Activated gamma-delta T cell treated with anti-CD3 and anti-CD28 coated beads, Interleukin-2, amount 50 U/mL, for 16 hours (primary cell): Measurements from ENCODE around the gene HAGHL.
"Not testable (repeated sequence)": the region's sequence is repeated elsewhere in the genome, so short reads cannot be mapped to it uniquely, and the experiment has no call there.

ENCODE experiments used
- DNase-seq: peaks from one replicate; pipeline ENCODE4 v3.0.0-alpha.2; 2020; ENCODE audit warnings: low read depth

HAGHL gene

GRCh38 chr16:707062-707538 is 19.8 kb upstream of the HAGHL start:
- no peak for DNase-seq

- no peak for DNase-seq
Measured at GRCh38 chr16:708019-708418, 18.9 kb upstream of the HAGHL start.

DNA sequence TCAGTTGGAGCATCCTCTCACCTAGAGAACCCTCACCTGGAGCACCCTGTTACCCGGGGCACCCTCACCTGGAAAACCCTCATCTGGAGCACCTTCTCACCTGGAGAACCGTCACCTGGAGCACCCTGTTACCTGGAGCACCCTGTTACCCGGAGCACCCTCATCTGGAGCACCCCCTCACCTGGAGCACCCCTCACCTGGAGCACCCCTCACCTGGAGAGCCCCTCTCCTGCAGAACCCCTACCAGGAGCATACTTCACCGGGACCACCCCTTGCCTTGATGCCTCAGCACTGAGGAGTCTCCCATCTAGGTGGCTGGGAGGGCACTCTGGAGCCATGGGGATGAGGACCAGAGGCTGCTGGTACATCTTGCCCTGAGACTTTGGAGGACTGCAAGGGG is 17.9 kb upstream of the HAGHL start:
- no peak for DNase-seq

DNA sequence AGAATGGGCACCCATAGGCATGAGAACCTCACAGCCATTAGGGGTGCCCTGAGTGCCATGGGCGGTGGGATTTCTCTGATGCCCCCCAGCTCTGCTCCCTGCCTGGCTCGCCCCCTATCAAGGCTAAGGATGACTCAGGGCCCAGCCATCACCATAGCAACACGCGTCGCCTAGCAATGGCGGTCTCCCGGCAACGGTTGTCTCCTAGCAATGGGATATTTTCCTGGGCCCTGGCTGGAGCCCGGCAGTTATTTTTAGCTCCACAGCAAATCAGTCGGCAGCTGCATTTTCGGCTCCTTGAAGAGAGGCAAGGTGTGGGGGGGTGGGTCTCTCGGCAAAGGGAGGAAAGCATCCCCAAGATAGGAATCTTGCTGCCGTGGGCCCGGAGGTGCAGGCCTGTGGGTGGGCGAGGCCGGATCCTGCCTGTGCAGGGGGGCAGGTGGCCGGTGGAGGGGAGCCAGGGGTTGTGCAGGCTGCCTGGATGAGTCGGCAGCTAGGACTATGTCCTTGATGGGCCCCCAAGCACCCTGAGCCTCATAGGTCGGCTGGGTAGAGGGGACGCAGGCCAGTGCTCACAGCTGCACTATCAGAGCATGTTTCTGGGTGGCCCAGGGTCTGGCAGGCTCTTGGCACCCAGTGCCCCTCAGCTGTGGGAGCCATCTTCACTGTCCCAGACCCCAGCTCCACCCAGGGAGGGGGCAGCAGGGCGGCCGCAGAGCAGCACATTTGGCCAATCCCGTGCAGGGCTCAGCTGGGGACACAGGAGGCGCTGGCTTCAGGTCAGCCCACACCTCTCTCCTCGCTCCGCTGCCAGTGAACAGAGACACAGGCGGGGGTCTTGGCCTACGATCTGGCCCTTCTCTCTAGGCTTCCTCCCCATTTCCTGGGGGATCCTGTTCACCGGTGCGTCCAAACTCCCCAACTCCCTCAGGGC is 17.1 kb upstream of the HAGHL start:
- DNase-seq: no peak

DNA sequence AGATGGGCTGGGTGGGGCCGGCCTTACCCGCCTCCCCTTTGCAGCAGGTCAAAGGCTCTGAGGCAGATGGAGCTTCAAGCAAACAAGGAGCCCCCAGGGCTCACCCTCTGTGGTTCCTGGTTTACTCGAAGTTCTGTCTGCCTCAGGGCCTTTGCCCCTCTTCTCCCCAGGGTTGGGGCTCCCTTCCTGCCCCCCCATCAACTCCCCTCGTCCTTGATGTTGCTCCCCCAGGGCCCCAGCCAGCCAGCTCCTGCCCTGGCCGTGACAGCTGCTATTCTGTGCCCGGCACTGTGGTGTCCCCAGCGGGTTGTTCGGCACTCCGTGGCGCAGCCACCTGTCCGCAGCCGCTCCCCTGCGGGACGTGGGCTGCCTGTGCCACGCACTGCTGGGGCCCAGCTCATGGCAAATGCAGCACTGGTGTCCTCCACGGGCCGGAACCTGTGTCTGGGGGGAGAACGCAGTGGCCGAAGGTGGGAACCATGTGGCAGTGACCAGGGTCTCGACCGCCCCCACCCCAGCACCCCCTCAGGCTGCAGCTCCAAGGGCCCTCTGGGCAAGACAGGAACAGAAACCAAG is 16.3 kb upstream of the HAGHL start:
- no peak for DNase-seq

DNA sequence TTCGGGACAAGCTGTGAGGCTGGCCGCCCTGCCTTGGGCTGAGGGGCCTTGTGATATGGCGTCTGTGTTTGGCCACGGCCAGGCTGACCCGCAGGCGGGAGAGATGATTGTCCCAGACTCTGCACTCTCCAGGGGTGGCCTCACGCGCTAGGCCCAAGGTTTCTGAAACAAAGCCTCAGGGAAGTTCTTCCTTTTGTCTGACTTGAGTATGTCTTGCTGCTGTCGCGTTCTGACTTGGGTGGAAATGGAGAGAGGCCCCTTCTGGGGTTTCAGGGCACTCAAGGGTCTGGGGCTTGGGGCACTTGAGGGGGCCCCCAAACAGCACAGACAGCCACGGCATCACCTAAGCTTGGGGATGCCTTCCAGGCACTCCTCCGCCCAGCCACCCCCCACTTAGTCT is 15.8 kb upstream of the HAGHL start:
- no peak for DNase-seq

DNA sequence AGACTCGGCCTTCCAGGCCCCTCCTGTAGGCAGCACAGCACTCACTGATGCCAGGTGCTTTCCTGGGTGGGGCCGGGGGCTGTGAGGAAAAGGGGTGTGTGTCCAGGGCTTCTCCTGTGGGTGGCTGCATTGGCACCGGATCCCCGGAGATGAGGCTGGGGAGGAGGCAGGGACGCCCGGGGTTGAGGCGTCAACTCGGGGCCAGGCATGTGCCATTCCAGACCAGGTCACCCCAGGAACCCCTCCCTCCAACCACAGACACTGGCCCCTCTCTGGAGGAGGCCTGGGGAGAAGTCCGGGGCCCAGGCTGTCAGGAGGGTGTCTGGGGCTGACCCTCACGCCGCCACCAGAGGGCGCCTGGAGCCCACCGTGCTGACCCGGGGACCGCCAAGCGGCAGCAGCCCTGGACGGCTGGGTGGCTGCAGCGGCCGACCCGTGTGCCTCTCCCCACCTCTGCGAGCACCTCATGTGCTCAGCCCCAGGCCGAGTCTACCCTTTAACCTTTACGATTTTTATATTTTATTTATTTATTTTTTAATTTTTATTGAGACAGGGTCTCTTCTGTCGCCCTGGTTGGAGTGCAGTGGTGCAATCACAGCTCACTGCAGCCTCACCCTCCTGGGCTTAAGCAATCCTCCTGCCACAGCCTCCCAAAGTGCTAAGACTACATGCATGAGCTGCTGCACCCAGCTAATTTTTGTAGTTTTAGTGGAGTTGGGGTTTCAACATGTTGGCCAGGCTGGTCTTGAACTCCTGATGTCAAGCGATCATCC is 15.2 kb upstream of the HAGHL start:
- DNase-seq: peak; percentile 71

GRCh38 chr16:712740-713250 is 14.1 kb upstream of the HAGHL start:
- not testable (repeated sequence) for DNase-seq

GRCh38 chr16:714079-714478 is 12.8 kb upstream of the HAGHL start:
- DNase-seq: no peak

DNA sequence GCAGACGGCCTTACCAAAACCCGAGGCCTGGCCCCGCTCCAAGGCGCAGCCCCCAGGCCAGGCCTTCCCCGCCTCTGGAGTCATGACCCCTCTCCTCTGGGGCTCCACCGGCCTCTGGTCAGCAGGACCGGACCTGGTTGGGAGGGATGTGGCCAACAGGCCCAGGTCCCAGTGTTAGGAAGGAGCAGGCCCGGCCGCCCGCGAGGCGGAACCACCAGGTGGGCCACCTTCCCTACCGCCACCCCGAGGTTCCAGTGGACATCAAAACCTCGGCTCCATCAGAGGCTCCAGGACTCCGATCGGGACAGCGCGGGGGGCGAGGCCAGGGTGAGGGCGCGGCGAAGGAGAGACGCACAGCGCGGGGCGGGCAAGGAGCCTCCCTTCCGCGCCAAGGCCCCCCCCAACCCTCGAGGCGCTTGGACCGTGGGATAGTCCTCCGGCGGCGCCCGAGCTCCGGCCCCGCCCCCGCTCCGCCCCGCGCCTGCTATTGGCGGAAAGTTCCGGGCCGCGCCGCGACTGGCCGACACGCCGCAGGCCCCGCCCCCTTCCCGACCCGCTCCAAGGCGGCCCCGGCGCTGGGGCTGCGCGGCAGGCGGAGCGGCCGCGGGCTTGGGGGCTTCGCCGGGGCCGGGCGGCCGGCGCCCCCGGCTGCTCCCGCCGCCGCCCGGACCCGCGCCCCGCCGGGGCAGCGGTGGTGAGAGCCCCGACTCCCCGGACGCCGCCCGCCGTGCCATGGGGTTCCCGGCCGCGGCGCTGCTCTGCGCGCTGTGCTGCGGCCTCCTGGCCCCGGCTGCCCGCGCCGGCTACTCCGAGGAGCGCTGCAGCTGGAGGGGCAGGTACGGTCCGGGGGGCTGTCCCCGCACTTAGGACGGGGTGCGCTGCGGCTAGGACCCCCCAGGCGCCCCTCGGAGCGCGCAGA is 12.1 kb upstream of the HAGHL start, which contains the start of gene METRN:
Gene METRN (plus strand): TSS at position 561 of the 919 bp plus-strand sequence. CDS start 172 bp downstream, at position 733.
- DNase-seq: peak; percentile 84

DNA sequence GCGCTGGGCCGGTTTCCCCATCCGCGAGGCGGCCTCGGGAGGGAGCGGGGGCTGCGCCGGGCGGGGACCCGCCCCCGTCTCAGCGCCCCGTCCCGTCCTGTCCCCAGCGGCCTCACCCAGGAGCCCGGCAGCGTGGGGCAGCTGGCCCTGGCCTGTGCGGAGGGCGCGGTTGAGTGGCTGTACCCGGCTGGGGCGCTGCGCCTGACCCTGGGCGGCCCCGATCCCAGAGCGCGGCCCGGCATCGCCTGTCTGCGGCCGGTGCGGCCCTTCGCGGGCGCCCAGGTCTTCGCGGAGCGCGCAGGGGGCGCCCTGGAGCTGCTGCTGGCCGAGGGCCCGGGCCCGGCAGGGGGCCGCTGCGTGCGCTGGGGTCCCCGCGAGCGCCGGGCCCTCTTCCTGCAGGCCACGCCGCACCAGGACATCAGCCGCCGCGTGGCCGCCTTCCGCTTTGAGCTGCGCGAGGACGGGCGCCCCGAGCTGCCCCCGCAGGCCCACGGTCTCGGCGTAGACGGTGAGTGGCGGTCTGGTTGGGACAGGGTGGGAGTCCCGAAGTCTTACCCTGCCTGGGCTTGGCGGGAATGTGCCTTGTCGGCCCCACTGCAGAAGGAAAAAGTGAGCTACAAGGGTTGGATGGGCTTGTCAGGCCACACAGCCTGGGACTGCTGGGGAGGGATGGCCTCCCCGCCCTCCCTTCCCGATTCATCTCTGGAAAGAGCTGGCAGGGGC is 11.3 kb upstream of the HAGHL start:
- no peak for DNase-seq

DNA sequence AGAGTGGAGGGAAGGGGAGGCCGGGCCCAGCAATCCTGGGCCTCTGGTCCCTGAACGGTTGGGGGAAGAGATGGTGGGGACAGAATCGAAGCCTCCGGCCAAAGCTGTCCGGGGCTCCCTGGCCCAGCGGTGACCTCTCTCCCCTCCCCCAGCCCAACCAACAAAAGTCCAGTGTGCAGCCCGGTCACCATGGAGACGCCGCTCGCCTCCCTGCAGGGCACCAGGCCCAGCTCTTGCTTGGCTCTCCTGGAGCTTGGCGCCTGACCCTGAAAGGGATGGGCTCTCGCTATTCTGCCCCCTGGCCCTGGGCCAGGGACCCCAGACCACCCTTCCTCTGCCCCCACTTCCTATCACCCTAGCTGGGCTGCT is 10.7 kb upstream of the HAGHL start:
- no peak for DNase-seq

GRCh38 chr16:716768-717325 is 10.1 kb upstream of the HAGHL start:
- DNase-seq: no peak

GRCh38 chr16:717450-718245 is 9.3 kb upstream of the HAGHL start:
- no peak for DNase-seq

DNA sequence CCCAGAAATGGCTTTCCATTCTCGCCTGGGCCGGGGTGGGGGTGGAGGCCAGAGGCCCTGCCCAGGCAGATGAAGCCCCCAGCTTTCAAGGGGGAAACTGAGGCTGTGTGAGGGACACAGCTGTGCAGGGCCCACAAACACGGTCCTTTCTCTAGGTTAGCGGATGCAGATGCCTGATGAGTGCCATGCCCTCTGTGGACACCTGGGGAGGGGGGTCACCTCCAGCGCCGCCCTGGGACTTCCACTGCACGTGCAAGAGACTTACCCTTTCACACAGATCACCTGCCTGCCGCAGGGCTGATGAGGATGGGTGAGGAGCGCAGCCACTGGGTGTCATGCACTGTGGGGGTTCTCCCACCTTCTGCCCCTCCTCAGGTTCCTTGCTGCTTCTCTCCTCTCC is 8.5 kb upstream of the HAGHL start:
- no peak for DNase-seq

DNA sequence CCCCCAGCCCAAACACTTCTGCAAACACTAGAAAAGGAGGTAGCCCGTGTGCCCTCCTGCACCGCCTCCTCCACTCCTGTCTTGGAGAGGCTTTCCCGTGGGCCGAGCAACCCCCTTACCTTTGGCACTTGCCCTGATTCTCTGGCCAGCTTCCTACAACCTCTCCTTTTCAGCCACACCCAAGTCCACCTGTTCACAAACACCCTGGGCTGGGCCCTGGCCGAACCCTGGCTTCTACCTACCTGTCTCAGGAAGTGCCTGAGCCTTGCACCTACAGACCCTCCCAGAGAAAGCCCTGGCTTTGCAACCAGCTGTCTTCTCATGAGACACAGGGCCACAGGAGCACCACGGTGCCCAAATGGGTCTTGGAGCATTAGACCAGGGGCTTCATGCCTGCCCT is 8.0 kb upstream of the HAGHL start:
- no peak for DNase-seq

DNA sequence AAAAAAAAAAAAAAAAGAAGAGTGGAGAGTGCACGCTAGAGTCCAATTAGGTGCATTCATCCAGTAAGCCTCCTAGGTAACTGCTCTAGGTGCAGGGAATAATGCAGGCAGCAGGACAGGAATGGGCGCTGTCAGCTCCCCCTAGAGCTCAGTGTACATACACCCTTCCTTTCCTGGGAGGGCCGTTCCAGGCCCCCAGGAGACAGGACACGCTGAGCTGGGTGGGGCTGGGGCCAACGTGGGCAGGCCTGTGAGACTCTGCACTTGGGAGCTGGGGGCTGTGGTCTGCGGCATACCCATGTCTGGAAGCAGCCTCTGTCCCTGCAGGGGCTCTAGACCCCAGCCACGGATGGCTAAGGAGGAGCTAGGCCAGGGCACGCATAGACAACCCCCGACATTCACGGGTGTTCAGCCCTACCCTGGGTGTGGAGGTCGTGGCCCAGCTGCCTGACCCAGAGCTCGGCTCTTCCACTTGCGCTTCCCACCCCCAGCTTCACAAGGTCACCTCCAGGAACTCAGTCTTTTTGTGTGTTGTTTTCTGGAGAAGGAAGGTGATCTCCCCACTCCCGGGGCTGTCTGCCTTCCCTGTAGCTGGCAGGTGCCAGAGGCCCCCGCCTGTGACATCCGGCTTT is 7.0 kb upstream of the HAGHL start:
- no peak for DNase-seq

DNA sequence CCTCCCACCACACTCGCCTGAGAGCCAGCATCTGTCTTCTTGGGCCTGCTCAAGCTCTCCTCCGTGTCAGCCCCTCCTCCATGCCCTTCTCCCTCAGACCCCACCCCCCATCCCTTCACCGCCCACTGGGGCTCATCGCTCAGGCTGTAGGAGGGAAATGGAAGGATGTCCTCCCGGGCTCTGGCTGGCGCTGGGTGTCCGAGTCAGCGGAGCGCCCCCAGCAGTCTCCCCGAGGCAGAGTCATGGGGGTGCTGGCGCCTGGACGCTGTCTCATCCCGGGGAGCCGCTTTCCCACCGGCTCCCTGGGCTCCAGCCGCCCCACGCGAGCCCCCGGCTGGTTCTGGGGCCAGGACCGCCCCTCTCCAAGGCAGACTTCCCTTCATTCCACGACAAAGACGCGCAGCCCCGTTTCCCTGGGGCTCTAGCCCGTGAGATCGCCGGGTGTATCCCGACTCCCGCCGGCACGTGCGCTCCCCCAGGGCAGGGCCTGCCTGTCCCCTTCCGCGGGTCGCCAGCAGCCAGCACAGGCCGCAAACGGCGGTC is 6.4 kb upstream of the HAGHL start:
- no peak for DNase-seq
